HG03558 (cell line): Measurements from ENCODE around the gene FGGY.
A peak's percentile ranks its signal among the peaks of the same experiment; 100 is the strongest.
"Not testable (repeated sequence)": the region's sequence is repeated elsewhere in the genome, so short reads cannot be mapped to it uniquely, and the experiment has no call there.

ENCODE experiments used
- ATAC-seq: cut with Tn5 transposase; IDR thresholded peaks from one replicate; pipeline ENCODE4 v1.9.1; 2021; ENCODE audit warnings: moderate number of reproducible peaks; ENCODE audit not compliant: unreplicated experiment; ENCODE audit errors: extremely low read depth

FGGY gene

GRCh38 chr1:59735927-59736326 lies 439.0 kb downstream of the FGGY start:
- ATAC-seq: not testable (repeated sequence)

DNA sequence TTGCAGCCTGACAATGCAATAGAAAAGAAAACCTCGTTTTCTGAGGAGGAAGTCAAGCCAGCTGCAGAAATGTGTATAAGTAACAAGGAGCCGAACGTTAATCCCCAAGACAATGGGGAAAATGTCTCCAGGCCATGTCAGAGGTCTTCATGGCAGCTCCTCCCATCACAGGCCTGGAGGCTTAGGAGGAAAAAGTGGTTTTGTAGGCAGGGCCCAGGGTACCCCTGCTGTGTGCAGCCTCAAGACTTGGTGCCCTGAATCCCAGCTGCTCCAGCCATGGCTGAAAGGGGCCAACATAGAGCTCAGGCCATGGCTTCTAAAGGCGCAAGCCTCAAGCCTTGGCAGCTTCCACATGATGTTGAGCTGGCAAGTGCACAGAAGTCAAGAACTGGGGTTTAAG lies 439.9 kb downstream of the FGGY start:
- ATAC-seq: no peak

DNA sequence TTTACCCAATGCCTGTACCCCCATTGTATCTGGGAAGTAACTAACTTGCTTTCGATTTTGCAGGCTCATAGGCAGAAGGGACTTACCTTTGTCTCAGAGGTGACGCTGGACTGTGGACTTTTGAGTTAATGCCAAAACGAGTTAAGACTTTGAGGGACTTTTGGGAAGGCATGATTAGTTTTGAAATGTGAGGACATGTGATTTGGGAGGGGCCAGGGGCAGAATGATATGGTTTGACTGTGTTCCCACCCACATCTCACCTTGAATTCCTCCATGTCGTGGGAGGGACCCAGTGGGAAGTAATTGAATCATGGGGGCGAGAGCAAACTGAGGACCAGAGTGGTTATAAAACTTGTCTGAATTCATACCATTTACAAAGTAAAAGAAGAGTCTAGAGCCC lies 440.7 kb downstream of the FGGY start:
- no peak for ATAC-seq

DNA sequence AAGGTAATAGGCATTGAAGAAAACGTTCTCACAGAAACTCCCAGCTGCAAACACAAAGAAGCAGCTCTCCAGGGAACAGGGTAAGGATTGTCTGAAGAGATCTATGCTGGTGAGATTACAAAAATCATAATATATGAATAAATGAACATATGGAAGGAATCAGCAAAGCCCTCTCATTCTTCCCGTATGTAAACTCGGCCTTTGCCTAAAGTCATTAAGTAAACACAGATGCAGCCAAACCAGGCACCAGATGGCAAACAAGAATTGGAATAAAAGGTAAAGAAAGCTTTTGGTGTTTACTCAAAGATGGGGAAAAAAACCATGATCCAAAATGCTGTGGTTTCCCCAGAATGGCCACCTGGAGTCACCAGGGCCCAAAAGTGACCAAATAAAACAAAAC lies 441.3 kb downstream of the FGGY start:
- ATAC-seq: no peak

GRCh38 chr1:59738591-59739015 lies 441.7 kb downstream of the FGGY start:
- ATAC-seq: no peak

- no peak for ATAC-seq
These were observed 442.2 kb downstream of the FGGY start for GRCh38 chr1:59739111-59739510.

DNA sequence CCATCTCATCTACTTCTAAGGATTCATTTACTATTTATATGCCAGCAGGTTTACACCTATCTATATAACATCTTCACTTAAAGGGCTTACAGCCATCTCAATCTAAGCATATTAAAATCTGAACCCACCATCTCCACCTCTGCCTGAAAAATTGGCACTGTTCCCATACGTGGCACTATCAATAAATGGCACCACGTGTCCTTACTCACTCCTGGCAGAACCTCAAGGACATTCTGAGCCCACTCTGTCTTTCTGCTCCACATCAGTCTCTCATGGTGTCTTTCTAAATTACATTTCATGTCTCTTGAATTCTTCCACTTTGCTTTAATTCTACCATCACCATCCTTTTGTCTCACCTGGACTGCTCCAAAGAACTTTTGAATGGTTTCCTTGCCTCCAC lies 445.6 kb downstream of the FGGY start:
- ATAC-seq: no peak

GRCh38 chr1:59743324-59744091 lies 446.6 kb downstream of the FGGY start:
- no peak for ATAC-seq

DNA sequence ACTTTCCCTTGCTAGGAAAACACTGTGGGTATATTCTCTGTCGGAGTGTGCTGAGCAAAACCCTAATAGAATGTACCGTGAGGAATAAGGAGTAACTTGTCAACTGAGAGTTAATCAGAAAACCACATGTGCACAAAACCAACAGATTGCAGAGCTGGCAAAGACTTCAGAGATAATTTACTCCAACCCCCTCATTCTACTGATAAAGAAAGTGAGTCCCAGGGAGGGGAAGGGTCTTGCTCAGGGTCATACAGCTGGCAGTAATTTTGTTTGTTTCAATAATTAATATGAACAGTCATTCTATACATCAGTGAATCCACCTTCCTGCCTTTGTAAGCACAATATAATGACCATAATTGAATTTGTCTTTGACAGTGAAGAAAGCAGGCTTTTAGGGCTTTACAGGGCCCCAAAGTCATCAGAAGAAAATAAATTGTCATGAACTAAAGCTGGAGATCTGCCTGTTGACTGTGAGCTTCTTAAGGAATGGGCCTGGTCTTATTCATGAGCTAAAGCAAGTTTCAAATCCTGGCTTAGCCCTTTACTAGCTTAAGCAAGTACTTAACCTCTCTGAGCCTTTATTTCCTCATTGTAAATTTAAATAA lies 450.6 kb downstream of the FGGY start:
- ATAC-seq: no peak

- no peak for ATAC-seq
These were observed 451.2 kb downstream of the FGGY start for GRCh38 chr1:59748123-59748522.

DNA sequence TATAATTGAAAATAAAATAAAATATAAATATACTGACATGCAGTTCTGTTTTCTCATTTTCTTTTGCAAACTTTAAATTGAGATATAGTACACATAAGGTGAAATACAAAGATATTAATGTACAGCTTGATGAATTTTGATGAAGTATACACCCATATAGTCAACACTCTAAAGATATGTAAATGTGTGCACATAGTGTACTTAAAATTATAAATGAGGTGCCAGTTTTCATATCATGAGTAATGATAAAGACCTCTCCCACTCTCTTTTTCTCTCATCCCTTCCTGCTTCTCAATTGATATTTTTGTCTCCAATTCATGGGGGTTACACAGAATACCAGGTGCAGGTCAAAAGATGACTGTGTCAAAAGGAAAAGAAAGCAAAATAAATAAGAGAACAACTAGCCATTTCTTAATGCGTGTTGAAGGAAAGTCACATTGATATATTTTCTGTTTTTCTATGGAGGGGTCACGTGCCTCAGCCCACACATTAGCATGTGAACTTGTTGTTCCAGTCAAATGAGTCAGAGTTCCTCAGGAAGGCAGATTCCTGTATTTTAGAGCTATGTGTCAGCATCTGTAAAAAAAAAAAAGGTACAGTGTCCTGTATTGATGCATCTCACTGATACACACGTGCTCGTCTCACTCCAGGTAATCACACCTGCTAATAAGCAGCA lies 453.6 kb downstream of the FGGY start:
- ATAC-seq: no peak

- no peak for ATAC-seq
These were observed 454.1 kb downstream of the FGGY start for GRCh38 chr1:59751004-59751395.

DNA sequence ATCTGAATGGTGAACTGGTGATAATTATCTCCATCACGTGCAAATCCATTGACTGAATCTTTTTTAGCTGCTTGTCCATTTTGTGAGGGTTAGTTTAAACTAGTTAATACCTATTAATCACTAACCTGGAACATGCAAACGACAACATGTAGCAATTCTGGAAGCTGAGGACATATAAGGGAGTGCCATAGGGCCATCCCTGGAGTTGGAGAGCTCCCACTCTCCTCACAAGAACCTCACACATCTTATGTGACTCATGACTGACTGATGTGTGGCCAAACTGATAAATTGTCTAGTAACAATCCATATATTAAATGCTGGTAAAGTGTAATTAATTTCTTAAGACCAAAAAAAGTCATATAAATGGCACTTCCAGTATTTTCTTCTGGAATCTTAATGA lies 454.9 kb downstream of the FGGY start:
- no peak for ATAC-seq

DNA sequence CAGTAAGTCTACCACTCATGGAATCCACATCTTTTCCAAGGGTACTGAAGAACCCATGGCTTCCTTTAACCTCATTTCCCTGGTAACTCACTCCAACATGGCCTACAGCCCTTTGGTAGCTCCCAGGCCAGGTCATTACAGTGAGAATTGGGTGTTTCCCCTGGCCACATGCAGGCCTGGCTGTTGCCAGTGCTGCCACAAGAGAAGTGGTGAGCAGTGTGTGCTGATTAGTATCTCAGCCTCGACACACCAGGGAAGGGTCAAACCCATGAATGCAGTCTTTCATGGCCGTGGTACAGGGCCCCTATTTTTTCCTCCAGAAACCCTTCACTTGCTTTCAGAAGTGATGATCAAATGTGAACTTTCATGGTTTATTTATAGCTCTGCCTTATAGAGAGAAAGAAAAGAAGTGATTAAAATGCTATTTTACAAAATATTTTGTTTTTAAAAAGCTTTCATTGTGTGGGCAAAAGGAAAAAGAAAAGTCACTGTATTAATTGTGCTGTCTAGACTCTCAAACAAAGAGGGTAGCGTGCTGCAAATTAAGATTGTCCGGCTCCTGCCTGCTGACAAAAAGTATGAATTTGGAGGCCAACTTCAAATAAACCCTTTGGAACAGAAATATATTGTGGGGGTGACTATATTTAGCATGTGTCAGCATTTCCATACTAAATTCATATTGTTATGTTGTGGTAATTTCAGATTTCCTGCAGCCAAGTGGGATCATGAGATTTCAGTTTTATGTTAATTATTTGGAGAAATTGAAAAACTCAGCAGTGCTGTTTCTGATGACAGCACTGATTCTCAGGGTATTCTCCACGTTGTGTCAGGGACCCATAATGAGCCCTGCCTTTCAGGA lies 455.9 kb downstream of the FGGY start:
- peak; percentile 48 for ATAC-seq

GRCh38 chr1:59755069-59755685 lies 458.3 kb downstream of the FGGY start:
- ATAC-seq: no peak

- no peak for ATAC-seq
These were observed 460.4 kb downstream of the FGGY start for GRCh38 chr1:59757197-59757747.

GRCh38 chr1:59759156-59759925 lies 462.4 kb downstream of the FGGY start:
- ATAC-seq: peak; percentile 64

DNA sequence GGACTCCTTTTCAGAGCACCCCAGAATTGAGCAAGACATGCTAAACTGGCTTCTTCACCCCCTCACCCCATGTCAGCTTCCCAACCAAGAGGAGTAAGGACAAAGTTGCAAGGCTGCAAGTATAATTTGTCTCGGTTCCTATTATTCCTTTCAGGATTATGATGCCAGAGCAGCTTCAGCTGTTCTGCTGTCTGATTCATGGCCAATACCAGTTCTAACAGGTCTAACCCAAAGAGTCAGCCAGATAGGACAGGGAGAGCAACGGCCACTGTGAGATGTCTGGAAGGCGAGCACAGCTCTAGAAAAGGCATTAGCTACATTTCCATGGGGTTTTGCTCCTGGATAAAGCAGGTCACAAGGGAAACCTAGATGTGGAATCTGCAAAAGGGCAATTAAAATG lies 464.5 kb downstream of the FGGY start:
- ATAC-seq: no peak

GRCh38 chr1:59763418-59763817 lies 466.5 kb downstream of the FGGY start:
- no peak for ATAC-seq
